Hepatocyte (in vitro differentiated cells): Measurements from ENCODE around the gene UBE2N.

ENCODE experiments used
- CTCF ChIP-seq: fragments of 200-600 bp; sonication (generic); IDR thresholded peaks from 2 replicates; pipeline ENCODE4 v1.5.1; 2016; ENCODE audit warnings: antibody characterized with exemption, mild to moderate bottlenecking; ENCODE audit not compliant: poor library complexity
- EZH2 ChIP-seq: fragments of 200-600 bp; sonication (generic); IDR thresholded peaks from 2 replicates; pipeline ENCODE4 v1.6.1; 2016; ENCODE audit warnings: antibody characterized with exemption, mild to moderate bottlenecking, borderline replicate concordance
- EZH2phosphoT487 ChIP-seq: fragments of 200-600 bp; sonication (generic); IDR thresholded peaks from one replicate; pipeline ENCODE4 v1.6.1; 2018; ENCODE audit warnings: antibody characterized with exemption, mild to moderate bottlenecking, low read depth, moderate library complexity; ENCODE audit not compliant: unreplicated experiment, severe bottlenecking

GRCh38 chr12:93387780-93388179 is 54.0 kb downstream of the UBE2N start:
- no peak for TF ChIP-seq CTCF
- no peak for TF ChIP-seq EZH2
- TF ChIP-seq EZH2phosphoT487 = no peak
